RCC 7860 (cell line): ENCODE measurements around the gene NRL.
"Not testable (repeated sequence)": the region's sequence is repeated elsewhere in the genome, so short reads cannot be mapped to it uniquely, and the experiment has no call there.

Experiments used
- DNase-seq: peaks from one replicate; pipeline ENCODE4 v3.0.0-alpha.2; 2015; ENCODE audit warnings: low spot score
- FAIRE-seq: peaks from 2 replicates; lab custom pipeline; 2012; peaks lifted over from hg19 to GRCh38; lab: Jason Lieb, UNC

NRL gene

GRCh38 chr14:24127673-24128072, 12.9 kb upstream of the NRL start:
- DNase-seq (no peak), FAIRE-seq (no peak)

- DNase-seq (no peak), FAIRE-seq (no peak)
These were observed 12.2 kb upstream of the NRL start for GRCh38 chr14:24126939-24127338.

- no peak for FAIRE-seq
These were observed 9.0 kb upstream of the NRL start for GRCh38 chr14:24123424-24124417.

GRCh38 chr14:24122898-24123297, 8.1 kb upstream of the NRL start:
- FAIRE-seq: no peak
- no peak for DNase-seq

More at GRCh38 chr14:24123424-24124417, 9.0 kb upstream of the NRL start:
- no peak for DNase-seq

- FAIRE-seq (no peak), DNase-seq (no peak)
These were observed 7.7 kb upstream of the NRL start for GRCh38 chr14:24122416-24122815.

- DNase-seq (no peak), FAIRE-seq (no peak)
These were observed 6.5 kb upstream of the NRL start for GRCh38 chr14:24121210-24121609.

GRCh38 chr14:24119691-24120090, 4.9 kb upstream of the NRL start:
- DNase-seq (no peak), FAIRE-seq (no peak)

GRCh38 chr14:24117179-24117578, 2.4 kb upstream of the NRL start:
- FAIRE-seq (no peak), DNase-seq (no peak)

- DNase-seq (no peak), FAIRE-seq (no peak)
These were observed 1.5 kb upstream of the NRL start for GRCh38 chr14:24116128-24116814.

- FAIRE-seq: no peak
- no peak for DNase-seq
These were observed 826 bp upstream of the NRL start for GRCh38 chr14:24115422-24116127.

GRCh38 chr14:24113801-24114531, 783 bp downstream of the NRL start:
- DNase-seq (peak; percentile 79), FAIRE-seq (no peak)

- FAIRE-seq (no peak), DNase-seq (no peak)
These were observed 1.4 kb downstream of the NRL start for GRCh38 chr14:24113379-24113800.

GRCh38 chr14:24110523-24110922, 4.2 kb downstream of the NRL start:
- DNase-seq: no peak
- FAIRE-seq: no peak

GRCh38 chr14:24110060-24110459, 4.7 kb downstream of the NRL start:
- FAIRE-seq (no peak), DNase-seq (no peak)

- FAIRE-seq (no peak), DNase-seq (no peak)
These were observed 6.3 kb downstream of the NRL start for GRCh38 chr14:24108336-24108874.

- DNase-seq (no peak), FAIRE-seq (no peak)
These were observed 8.0 kb downstream of the NRL start for GRCh38 chr14:24106672-24107271.

- not testable (repeated sequence) for DNase-seq, FAIRE-seq
These were observed 9.0 kb downstream of the NRL start for GRCh38 chr14:24105609-24106239.

- DNase-seq (no peak), FAIRE-seq (no peak)
These were observed 11.3 kb downstream of the NRL start for GRCh38 chr14:24103451-24103850.

GRCh38 chr14:24102357-24103048, 12.2 kb downstream of the NRL start:
- DNase-seq (no peak), FAIRE-seq (no peak)
